Activated CD4-positive, alpha-beta T cell treated with anti-CD3 and anti-CD28 coated beads for 4 hours (primary cell): ENCODE results near the gene GPLD1.

Source experiments
- DNase-seq, 2 donors: peaks; one replicate each; pipeline ENCODE4 v3.0.0-alpha.2; 2020

GPLD1 gene

DNA sequence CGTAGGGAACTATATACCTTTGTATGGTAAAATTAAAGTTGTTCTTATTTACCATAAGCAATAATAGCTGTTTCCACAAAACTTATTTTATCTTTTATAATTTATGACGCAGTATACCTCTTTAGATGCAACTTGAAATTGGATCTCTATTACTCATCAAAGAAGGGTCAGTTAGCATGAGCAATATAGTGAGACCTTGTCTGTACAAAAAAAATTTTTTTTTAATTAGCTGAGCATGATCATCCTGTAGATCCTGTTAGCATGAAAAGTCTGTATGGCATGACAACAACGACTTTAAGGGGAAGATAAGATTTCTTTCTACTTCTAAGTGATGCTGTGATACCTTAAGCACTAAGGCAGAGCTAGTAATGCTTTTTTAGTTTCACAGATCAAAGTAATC lies 11.3 kb upstream of the GPLD1 start:
- no peak for DNase-seq

GRCh38 chr6:24497254-24497970 lies 8.0 kb upstream of the GPLD1 start:
- DNase-seq, result no peak

- peak; percentile 80 to 81 for DNase-seq
Observed at GRCh38 chr6:24494821-24495795, 5.7 kb upstream of the GPLD1 start, which contains the start of gene ALDH5A1. ALDH5A1 (plus strand) TSS chr6:24494969; CDS start chr6:24494997, 28 bp downstream.

- no peak for DNase-seq
Observed at GRCh38 chr6:24493945-24494820, 4.8 kb upstream of the GPLD1 start.

DNA sequence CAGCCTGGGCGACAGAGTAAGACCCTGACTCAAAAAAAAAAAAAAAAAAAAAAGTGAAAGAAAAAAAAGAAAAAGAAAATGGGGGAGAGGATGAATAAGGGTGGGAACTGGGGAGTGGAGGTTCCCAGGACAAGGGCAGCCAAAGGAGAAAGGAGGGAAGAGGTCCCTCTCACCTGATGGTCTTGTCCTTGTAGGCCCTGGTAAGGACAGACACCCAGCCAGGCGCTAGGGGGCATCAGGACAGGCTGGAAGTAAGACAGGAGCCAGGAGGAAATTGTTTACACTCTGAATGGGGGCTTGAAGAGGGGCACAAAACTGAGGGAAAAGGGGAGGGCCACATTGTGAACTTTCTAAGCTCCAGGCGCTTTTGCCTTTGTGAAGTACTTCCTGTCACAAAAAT lies 3.1 kb upstream of the GPLD1 start:
- DNase-seq, result no peak

DNA sequence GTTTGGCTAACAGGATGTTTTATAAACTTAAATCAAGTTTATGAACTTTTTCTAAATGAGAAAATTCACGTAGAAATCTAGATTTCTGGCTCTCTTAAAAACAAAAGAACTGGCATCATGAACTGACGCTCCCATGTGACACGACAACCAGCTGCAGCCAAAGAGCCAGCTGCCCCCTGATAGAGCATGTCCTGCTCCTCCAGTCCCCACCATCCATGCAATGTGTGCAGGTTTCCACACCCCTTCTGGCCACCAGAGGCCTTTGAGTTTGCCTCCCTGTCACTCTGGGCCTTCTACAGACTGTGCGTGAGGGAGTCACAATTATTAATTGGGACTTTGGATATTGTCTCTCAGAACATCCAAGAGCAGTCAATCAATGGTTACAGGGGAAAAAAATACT lies 1.6 kb upstream of the GPLD1 start:
- no peak for DNase-seq

- no peak for DNase-seq
Observed at GRCh38 chr6:24489881-24490280, 503 bp upstream of the GPLD1 start.

GRCh38 chr6:24486065-24486464 lies 3.3 kb downstream of the GPLD1 start:
- DNase-seq, result no peak

GRCh38 chr6:24484657-24485323 lies 4.6 kb downstream of the GPLD1 start:
- no peak for DNase-seq

DNA sequence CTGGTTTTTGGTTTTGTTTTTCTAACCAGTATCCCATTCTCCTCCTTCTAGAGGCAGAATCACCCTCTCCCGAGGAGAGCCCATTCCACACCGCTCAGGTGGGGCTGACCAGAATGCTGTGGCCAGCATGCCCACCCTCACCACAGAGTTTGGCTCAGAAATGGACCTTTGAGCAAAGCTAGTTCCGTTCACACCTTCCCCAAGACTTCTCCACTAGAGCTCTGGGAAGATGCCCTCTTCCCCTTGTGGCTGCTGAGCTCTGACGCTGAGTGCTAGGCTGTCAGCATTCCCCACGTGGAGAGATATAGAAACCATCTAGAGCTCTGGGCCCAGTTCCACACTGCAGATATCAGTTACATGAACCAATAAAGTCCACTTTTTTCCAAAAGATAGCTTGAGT lies 7.9 kb downstream of the GPLD1 start:
- no peak for DNase-seq

- DNase-seq, result no peak
Observed at GRCh38 chr6:24480705-24481104, 8.7 kb downstream of the GPLD1 start.

DNA sequence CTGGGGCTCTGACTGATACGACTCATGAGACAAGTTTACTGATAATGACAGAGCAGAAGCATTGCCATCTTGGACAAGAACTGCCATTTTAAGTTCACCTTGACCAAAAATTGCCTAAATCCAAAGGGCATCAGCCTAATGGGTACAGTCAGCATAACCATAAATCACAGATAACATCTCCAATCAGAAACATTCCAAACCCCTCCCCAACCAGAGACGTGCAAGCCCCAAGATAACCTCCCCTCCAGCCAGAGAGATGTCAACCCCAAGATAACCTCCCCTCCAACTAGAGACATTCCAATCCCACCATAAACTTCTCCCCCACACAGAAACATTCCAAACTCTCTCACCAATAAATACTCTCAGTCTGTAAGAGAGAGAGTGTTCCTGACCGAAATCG lies 10.5 kb downstream of the GPLD1 start:
- DNase-seq, result no peak

GRCh38 chr6:24477070-24477469 lies 12.3 kb downstream of the GPLD1 start:
- DNase-seq, result no peak

DNA sequence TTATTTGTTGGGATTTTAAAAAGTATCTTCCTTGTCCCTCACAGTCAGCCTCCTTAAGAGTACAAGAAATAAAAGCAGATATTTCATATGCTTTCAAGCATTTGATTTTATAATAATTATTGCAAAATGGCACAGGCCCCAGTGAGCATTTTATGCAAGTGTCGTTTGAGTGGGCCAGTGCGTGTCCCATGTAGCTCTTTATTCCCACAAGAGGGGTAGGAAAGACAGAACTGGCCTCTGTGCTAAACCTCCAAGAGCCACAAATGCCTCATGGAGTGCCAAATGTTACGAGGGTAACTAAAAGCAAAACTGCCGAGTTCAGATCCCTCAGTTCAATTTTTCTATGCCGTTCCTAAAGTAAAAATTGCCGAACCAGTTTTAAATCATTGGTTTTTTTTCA lies 12.7 kb downstream of the GPLD1 start:
- DNase-seq, result no peak

DNA sequence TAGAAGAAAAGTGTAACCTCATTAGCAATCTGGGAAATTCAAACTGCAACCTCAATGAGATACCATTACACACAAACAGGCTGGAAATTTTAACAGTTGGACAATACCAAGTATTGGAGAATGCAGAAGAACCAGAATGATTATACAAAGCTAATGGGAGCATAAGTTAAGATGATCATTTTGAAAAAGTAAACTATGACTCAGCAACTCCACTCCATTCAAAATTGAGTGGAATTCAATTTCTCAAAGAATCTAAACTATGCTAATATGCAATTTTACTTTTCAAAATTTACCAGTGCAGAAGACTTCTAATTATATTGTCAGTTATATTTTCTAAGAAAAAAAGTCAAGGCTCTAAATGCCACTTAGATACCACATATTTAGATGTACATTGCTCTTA lies 17.2 kb downstream of the GPLD1 start:
- no peak for DNase-seq

DNA sequence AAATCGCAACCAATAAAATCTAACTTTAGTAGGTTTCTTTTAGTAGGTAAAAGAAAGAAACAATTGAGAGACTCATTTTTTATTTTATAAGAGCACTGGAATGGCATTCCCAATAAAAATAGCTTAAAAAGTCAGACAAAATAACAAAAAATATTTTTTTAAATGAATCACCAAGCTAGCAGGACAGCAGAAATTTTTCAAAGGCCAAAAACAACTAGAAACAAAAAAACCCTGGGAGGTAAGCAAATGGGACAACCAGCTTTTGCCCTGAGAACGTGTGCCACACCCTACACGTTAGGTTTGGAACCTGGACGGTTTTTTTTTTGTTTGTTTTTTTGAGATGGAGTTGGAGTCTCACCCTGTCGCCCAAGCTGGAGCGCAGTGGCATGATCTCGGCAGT lies 19.6 kb downstream of the GPLD1 start:
- DNase-seq, result no peak

- DNase-seq, result no peak
Observed at GRCh38 chr6:24464253-24465038, 24.9 kb downstream of the GPLD1 start.

DNA sequence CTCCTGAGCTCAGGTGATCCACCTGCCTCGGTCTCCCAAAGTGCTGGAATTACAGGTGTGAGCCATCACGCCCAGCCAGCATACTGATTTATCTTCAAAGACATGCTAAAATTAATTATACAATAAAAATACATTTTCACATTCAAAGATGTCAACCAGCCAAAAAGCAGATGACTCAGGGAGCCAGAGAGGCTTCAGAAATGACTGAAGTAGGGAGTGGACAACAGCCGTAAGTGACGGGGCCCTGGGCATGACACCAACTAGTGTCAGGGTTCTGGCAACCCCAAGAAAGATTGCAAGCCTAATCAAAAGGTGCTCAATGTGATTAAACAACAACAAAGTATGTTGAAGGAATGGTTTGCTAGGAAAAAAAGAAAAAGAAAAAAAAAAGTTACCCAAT lies 28.4 kb downstream of the GPLD1 start:
- DNase-seq, result no peak

DNA sequence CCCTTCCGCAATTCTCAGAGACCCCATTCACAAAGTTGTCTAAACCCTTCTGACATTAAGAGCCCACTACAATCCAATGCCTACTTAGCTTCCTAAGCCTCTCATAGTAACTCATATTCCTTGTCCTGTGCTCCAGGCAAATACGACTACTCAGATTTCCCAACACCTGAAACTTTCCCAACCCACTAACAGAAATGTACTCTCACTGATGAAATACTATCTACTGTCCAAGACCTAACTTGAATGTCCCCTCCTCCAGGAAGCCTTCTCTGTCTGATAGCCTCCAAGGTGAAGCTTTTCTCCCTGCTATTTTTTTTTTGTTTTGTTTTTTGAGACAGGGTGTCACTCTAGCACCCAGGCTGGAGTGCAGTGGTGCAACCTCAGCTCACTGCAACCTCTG lies 30.4 kb downstream of the GPLD1 start:
- DNase-seq, result no peak

DNA sequence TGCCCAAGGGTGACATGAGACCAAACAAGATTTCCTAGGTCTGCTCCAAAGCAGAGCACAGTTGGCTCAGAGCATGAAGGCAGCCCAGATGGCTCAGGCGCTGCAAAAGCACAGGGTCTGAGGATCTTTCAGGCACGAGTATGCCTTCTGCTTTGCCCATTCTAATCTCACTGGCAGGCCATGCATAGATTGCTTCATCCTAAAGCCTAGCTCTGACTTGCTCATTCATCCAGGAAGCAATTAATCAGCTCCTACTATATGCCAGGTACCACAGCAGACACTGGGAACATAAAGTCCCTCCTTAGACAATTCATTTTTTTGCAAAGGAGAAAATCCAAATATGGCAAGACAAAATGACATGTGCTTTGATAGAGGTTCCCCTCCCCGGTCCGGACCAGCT lies 31.2 kb downstream of the GPLD1 start:
- DNase-seq, result no peak

- DNase-seq, result no peak
Observed at GRCh38 chr6:24455061-24455460, 34.3 kb downstream of the GPLD1 start.

- no peak for DNase-seq
Observed at GRCh38 chr6:24454452-24454851, 34.9 kb downstream of the GPLD1 start.
